Panc1 (cell line): ENCODE measurements around the gene POFUT1.
"Not testable (repeated sequence)": the region's sequence is repeated elsewhere in the genome, so short reads cannot be mapped to it uniquely, and the experiment has no call there.

Experiments
- TF ChIP-seq, protein P1 (sequence below): fragments of 450-650 bp; IDR thresholded peaks from 2 replicates; pipeline ENCODE4 v1.5.1; 2017; ENCODE audit warnings: mild to moderate bottlenecking
- TF ChIP-seq, protein P2 (sequence below), 2 experiments: IDR thresholded peaks; 2 replicates each; pipeline ENCODE4 v1.6.1; 2011 to 2012; ENCODE audit warnings: low read depth in 2 of 2, control low read depth in 1 of 2, low read length in 1 of 2, mild to moderate bottlenecking in 1 of 2, moderate library complexity in 1 of 2; ENCODE audit not compliant: insufficient read depth in 1 of 2

DNA sequence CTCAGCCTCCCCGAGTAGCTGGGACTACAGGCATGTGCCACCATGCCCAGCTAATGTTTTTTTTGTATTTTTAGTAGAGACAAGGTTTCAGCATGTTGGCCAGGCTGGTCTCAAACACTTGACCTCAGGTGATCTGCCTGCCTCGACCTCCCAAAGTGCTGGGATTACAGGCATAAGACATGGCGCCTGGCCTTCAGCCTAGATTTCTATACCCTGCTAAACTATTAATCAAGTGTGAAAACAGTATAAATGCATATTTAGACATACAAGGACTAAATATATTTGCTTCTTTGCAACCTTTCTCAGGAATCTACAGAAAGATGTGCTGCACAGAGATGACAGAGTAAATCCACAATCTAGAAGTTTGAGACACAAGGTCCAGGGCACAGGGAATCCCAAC lies 67.5 kb downstream of the POFUT1 start:
- TF ChIP-seq, protein P1, sequence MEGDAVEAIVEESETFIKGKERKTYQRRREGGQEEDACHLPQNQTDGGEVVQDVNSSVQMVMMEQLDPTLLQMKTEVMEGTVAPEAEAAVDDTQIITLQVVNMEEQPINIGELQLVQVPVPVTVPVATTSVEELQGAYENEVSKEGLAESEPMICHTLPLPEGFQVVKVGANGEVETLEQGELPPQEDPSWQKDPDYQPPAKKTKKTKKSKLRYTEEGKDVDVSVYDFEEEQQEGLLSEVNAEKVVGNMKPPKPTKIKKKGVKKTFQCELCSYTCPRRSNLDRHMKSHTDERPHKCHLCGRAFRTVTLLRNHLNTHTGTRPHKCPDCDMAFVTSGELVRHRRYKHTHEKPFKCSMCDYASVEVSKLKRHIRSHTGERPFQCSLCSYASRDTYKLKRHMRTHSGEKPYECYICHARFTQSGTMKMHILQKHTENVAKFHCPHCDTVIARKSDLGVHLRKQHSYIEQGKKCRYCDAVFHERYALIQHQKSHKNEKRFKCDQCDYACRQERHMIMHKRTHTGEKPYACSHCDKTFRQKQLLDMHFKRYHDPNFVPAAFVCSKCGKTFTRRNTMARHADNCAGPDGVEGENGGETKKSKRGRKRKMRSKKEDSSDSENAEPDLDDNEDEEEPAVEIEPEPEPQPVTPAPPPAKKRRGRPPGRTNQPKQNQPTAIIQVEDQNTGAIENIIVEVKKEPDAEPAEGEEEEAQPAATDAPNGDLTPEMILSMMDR: not testable (repeated sequence)
- TF ChIP-seq, protein P2, sequence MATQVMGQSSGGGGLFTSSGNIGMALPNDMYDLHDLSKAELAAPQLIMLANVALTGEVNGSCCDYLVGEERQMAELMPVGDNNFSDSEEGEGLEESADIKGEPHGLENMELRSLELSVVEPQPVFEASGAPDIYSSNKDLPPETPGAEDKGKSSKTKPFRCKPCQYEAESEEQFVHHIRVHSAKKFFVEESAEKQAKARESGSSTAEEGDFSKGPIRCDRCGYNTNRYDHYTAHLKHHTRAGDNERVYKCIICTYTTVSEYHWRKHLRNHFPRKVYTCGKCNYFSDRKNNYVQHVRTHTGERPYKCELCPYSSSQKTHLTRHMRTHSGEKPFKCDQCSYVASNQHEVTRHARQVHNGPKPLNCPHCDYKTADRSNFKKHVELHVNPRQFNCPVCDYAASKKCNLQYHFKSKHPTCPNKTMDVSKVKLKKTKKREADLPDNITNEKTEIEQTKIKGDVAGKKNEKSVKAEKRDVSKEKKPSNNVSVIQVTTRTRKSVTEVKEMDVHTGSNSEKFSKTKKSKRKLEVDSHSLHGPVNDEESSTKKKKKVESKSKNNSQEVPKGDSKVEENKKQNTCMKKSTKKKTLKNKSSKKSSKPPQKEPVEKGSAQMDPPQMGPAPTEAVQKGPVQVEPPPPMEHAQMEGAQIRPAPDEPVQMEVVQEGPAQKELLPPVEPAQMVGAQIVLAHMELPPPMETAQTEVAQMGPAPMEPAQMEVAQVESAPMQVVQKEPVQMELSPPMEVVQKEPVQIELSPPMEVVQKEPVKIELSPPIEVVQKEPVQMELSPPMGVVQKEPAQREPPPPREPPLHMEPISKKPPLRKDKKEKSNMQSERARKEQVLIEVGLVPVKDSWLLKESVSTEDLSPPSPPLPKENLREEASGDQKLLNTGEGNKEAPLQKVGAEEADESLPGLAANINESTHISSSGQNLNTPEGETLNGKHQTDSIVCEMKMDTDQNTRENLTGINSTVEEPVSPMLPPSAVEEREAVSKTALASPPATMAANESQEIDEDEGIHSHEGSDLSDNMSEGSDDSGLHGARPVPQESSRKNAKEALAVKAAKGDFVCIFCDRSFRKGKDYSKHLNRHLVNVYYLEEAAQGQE (IDR thresholded peaks at IDR 0.05; ENCODE audit: insufficient read depth in 1 of 2, low read depth in 2 of 2, low read length in 1 of 2): not testable (repeated sequence)
